Measurements from ENCODE around the gene FCER1G.
"Not testable (repeated sequence)": the region's sequence is repeated elsewhere in the genome, so short reads cannot be mapped to it uniquely, and the experiment has no call there.

Gene FCER1G

DNA sequence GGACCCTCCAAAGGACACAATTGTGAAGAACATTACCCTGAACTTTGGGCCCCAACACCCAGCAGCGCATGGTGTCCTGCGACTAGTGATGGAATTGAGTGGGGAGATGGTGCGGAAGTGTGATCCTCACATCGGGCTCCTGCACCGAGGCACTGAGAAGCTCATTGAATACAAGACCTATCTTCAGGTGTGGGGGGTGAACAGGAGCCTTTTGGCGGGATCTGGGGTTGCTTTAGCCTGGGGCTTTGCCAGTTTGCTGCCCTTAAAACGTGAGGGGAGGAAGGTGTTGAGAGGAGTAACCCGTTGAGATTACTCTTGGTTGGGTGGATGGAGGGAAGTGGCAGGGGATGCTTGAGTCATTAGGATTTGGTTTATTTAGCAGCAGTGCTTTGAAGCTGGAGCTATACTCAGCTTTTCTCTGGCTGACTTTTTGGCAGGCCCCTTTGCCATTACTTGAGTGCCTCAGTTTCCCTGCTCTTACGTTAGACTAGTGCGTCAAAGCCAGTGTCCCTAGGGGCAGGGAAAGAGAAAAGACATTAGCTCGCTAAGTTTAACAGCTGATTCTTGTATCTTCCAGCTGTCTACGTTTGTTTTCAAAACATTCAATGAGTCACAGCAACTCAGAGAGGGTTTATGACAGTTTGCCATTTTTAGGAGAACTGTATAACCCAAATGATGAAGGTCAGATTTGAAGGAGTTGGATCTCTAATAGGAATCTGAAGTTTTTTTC, 8.5 kb upstream of the FCER1G start:
- DNase-seq (ENCODE audit: low read depth): no peak

DNA sequence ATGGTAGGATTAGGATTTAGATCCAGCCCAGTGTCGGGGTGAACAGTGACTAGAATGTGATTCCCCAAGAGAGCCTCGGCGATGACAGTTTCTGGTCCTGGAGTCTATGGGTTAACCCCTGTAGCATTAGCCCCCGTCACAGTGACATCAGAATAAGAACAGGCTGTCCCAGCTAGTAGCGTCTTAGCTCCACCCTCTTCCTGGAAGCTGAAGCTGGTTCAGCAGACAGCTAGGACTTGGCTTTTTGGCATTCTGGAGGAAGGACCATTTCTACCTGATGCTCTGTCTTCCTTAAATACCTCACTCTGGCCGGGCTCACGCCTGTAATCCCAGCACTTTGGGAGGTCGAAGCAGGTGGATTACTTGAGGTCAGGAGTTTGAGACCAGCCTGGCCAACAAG, 7.9 kb upstream of the FCER1G start:
- DNase-seq (ENCODE audit: low read depth): no peak

DNA sequence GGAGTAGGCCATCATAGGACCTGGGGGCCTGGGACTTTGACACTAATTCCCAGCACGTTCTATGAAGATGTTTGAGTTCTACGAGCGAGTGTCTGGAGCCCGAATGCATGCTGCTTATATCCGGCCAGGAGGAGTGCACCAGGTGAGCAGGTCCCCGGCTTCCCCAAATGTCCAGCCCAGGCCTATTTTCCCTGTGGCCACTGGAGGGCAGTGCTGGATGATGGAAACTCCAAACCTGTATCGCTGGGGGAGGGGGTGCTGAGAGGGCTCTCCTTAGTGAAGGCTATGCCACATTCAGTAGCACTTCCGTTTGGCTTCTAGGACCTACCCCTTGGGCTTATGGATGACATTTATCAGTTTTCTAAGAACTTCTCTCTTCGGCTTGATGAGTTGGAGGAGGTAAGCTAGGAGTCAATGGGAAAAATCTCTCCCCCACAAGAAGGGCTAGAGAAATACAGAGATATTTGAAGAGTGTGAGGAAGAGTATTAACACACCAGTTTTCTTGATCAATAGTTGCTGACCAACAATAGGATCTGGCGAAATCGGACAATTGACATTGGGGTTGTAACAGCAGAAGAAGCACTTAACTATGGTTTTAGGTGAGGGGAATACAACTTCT, 5.2 kb upstream of the FCER1G start:
- peak; percentile 86 for DNase-seq (ENCODE audit: low read depth)

DNA sequence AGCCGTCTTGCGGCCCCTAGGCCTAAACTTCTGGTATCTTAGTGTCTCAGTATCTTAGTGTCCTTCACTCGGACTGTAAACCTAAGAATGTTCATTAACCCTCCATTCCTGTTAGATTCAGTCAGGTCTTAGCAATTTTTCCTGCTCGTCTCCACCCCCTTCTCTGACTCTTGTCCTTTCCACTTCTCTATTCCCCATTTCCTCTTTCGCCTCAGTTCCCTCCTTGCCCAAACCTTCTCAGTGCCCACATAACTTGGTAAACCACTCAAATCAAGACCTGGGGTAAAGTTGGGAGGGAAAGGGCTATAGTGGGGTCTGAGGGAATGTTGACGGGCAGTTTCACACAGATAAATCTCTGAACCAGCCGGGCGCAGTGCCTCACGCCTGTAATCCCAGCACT, 726 bp upstream of the FCER1G start:
- no peak for DNase-seq (ENCODE audit: low read depth)

DNA sequence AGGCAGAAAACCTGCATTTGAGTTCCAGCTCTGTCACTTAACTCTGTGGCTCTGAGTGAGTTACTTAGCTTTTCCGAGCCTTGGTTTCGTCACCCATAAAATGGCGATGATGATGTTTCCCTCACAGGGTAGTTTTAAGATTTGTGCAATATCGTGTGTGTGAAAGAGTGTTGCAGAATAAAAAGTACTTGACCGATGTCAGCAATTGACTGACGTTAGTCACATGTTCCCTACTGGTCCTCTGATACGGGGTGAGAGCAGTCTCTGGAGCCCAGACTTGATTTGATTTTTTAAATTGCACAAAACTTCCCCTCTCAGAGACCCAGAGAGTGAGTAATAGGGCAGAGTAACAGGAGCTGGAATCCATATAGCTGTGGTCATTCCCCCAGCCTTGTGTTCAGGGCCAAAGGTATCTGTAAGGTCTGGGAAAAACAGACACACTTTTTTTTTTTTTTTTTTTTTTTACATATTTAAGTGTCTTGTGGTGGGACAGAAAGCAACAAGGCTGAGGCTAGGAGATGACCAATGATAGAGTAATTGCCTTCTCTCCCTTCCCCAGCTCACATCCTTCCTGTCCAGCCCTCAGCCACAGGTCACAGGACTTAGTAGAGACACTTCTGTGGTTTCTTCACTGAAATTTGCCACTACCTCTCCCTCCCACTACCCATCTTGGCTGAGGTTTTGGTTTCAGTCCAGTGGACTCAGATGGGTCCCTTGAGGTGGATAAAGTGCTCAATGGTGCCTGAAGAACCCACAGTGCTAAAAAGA, 2.0 kb downstream of the FCER1G start:
- DNase-seq (ENCODE audit: low read depth): peak; percentile 90

DNA sequence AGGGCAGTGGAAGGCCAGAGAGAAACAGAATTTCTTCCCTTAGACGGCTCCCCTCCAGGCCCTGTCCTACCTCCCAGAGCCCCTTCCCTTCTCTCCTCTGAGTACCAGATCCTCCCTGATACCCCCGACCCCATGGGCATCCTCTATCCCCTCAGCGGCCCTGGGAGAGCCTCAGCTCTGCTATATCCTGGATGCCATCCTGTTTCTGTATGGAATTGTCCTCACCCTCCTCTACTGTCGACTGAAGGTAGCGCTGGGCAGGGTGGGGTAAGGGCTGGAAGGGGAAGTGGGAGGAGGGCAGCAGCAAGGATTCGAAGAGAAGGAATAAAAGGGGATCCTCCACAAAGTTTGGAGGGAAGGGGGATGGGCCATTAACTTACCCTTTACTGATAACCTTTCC, 2.7 kb downstream of the FCER1G start:
- no peak for DNase-seq (ENCODE audit: low read depth)

DNA sequence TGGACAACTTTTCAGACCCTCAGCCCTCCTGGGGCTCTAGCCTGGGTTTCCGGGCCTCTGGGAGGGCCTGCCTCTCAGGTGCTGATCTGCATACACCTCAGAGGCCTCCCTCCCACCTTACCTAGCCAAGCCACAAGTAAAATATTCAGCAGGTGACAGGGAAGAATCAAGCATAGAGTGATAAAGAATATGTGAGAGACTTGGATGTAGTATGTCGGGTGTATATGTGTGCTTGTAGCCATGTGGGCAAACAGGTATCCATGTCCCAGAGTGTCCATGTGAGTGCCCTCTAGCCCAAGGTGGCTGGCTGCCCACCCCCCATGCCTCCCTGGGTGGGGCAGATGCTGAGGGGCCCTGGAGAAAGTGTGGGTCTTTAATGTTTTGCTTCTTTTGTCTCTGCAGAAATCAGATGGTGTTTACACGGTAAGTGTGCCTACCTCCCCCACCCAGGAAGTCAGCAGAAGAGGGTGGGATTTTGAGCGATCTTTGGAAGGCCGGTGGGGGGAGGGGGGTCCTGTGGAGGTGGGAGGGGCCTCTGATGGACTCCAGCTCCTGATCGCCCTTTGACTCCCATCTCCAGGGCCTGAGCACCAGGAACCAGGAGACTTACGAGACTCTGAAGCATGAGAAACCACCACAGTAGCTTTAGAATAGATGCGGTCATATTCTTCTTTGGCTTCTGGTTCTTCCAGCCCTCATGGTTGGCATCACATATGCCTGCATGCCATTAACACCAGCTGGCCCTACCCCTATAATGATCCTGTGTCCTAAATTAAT, 3.4 kb downstream of the FCER1G start:
- no peak for DNase-seq (ENCODE audit: low read depth)

DNA sequence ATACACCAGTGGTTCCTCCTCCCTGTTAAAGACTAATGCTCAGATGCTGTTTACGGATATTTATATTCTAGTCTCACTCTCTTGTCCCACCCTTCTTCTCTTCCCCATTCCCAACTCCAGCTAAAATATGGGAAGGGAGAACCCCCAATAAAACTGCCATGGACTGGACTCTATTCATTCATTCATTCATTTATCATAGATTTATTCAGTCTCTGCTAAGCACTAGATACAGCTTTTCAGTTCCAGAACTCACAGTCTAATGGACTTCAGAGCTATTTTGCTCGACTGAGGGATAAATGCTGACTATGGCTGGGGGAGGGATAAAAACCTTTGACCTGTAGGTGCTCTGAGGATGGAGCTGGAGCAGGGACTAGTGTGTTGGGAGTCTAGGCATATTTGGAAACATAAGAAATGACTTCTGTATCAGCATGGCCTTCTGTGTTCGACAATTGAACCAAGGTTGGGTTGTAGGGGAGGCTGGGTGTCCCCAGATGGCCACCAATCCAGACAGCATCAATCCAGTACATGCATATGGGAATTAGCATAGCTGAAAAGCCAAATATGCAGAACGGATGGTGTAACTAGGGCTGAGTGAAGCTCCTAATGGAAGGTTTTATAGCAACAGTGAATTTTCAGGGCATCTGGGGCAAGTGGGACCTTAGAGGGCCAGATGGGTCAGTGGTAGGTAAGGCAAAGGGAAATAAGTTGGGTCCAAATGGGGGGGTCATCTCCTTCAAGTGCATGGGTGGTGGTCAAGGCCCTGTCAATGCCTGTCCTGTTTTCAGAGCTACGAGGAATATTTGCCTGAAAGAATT, 4.2 kb downstream of the FCER1G start:
- DNase-seq (ENCODE audit: low read depth): no peak

DNA sequence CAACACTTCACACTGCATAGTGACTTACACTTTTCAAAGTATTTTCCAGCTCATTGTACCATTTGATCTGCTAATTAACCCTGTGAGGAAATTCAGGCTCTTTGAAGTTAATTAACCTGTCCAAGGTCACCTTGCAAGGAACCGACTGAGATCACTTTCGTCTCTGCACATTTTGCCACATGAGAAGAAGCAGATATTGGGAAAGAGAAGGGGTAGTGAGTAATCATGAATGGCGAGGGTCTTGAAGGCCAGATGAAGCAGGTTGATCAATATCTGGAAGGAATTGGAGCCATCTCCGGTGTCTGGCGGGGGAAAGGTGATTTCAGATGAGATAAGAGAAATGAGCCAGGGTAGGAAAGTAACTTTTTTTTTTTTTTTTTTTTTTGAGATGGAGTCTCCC, 4.9 kb downstream of the FCER1G start:
- no peak for DNase-seq (ENCODE audit: low read depth)

DNA sequence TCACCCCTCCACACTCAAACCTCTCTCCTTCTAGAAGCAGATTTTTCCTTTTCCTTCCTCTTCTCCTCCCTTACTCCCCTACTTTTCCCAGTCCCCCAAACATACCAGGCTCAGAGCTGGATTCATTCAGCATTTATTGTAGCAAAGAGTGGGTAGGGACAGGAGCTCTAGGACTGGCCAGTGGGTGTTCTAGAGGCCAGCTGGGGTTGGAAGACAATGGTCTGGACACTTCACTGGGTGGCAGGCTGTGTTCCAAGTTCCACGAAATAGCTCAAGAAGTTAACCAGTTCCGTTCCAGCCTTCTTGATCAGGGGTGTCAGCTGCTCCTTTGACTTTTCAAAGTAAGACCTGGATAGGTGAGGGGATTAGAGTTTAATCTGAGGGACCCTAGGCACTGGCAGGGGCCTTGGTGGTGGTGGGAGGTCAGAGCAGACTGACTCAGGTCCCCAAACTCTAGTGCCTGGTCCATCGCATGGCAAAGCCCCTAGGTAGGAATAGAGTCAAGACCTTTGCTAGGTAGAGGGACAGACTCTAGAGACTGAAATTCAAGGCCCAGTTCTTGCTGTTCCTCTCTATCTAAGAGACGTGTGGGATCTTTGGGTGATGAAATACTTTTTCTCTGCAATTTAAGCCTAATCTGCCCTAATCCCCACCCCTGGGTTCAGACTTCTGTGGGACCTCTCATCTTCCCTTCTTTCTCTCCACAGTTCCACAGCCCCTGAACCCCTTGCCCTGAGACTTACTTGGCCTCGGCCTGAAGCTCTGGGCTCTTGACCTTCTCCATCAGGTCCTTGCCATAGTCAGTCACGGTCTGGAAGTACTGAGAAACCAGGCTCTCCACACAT, 7.3 kb downstream of the FCER1G start:
- DNase-seq (ENCODE audit: low read depth): no peak

DNA sequence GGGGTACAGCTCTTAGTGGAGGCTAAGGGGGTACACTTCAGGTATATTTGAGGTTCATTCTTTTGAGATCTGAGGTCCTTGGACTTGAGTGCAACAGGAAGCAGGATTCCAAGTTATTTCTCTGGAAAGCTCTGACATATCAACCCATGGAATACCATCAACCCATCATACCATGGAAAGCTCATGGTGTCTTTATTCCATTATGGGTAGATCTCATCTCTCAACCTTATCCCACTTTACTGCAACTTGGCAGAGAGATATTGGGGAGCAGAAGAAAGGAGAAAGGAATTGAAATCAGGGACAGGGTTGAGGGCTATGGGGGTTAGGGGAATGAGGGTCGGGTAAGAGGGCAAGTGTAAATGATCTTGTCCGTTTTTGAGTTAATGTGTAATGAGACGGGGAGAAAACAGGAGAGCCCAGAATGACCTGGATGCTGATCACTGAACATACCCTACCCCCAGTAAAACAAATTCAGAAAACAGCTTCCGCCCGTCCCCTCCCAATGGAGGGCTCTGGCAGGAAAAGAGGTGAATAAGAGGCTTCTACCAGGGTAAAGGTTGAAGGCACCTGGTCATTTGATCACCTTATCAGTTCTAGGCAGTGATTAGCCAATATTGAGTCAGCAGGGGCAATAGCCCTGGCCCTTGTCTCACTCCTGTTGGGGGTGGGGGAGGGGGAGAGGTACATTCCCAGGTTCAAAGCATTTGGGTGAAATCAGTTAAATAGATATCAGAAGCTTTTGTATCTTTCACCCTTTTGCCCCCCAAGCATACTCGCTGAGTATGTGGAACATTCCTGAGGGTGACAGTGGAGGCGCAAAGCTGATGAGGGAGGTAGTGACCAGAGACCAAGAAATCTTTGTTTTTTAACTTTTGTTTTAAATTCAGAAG, 9.0 kb downstream of the FCER1G start:
- no peak for DNase-seq (ENCODE audit: low read depth)

DNA sequence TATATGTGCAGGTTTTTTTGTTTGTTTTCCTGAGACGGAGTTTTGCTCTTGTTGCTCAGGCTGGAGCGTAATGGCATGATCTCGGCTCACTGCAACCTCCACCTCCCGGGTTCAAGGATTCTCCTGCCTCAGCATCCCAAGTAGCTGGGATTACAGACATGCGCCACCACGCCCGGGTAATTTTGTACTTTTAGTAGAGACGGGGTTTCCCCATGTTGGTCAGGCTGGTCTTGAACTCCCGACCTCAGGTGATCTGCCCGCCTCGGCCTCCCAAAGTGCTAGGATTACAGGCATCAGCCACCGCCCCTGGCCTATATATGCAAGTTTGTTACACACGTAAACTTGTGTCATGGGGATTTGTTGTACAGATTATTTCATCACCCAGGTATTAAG, 9.6 kb downstream of the FCER1G start:
- not testable (repeated sequence) for DNase-seq (ENCODE audit: low read depth)

DNA sequence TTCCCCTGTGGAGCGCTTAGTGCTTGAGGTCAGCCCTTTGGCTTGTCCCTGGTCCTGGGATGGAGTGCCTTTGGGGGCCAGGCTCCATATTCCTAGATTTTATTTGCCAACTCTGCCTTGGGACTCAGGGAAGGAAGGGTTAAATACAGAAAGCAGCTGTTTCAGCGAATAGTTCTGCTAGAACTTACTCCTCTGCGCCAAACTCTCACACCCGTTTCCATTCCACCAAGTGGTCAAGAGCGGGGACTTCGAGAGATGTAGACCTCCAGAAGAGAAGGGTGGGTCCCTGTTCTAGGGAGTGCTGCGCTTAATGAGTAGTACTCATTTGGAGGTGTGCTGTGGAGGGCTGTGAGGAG, 10.1 kb downstream of the FCER1G start:
- DNase-seq (ENCODE audit: low read depth): no peak

DNA sequence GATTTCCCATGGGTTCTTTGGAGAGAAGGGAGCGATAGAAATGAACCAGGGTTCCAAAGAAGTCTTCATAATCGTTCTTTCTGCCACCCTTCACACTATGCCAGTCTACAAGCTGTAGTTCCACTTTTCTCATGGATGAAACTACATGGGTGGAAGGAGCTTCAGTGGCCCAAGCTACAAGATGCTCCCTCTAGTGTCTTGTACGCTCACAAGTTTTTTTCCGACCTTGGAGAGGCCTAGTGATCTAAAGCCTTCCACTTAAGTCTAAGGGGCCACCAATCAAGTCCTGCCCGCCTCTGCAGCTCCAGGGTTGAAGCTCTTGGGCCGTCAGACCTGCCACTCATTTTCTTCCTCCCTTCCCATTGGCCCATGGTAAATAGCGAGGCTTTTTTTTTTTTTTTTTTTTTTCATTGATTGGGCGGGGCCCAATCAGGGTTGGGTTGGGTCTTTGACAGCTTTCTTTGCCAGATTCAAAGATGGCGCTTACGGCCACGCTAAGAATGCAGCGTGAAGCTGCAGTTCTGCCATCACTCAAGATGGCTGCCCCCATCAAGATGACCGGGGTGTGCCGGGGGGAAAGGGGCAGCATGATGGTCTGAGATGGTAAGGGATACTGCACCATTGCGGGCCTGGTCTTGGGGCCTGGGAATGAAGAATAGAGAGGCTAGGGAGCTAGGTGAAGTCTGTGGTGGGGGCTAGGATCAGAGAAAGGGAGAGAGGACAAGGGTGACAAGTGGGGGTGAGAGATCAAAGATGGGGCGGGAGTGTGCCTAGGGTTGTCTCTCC, 10.6 kb downstream of the FCER1G start, which contains the start of gene TOMM40L:
TSS of gene TOMM40L (plus strand) at position 527 of the 786 bp plus-strand sequence. CDS start 430 bp downstream, outside the sequence.
- DNase-seq (ENCODE audit: low read depth): peak; percentile 100

DNA sequence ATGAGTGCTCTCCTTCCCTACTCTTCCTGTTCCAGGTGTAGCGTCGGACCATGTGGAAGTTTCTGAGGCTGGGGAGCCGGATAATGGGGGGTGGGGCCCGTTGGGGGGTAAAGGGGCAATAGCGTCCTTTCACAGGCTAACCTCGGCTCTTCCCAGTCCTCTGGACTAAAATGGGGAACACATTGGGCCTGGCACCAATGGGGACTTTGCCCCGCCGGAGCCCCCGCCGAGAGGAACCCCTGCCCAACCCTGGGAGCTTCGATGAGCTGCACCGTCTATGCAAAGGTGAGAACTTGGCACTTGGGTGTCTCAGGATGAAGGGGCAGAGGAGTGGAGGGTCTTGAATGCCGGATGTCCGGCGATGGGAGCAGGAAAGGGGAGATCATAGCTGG, 11.2 kb downstream of the FCER1G start:
- peak; percentile 23 for DNase-seq (ENCODE audit: low read depth)

DNA sequence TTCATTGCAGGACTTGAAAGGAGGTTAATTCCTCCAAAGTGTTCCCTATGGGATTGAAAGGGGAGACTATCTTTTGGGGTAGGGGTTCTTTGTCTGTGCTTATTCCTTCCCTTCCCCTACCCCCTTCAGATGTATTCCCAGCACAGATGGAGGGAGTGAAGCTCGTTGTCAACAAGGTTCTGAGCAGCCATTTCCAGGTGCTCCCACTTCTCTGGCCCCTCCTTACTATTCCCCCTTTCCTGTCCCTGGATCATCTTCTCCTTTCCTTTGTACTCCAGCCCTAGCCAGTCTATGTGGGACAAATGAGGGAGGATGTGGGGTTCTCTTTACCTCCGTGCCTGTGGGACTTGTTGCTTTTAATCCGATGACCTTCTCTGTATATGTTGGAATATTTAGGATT, 11.7 kb downstream of the FCER1G start:
- peak; percentile 20 for DNase-seq (ENCODE audit: low read depth)

DNA sequence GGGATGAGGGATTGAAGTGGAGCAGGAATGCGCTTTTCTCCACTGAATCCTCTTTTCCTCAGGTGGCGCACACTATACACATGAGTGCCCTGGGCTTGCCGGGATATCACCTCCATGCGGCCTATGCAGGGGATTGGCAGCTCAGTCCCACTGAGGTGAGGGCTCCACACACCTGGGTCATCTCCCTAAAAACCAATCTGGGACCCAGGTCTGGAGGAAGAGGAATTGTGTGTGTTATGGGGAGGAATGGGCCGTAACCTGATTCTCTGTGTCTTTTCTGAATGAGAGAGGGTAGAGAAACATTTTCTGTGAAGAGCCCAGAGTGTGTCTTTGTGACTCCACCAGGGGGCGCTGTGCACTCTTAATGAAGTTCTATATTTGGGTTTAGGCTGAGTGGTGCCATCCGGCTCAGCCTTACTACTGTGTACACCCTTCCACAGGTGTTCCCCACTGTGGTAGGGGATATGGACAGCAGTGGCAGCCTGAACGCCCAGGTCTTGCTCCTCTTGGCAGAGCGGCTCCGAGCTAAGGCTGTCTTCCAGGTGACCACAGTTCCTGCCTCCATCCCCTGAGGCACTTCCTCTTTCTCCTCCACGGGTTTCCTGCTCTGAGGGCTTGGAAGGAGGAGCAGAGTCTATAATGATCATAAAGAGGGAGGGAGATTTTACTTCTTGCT, 12.2 kb downstream of the FCER1G start:
- DNase-seq (ENCODE audit: low read depth): peak; percentile 84

DNA sequence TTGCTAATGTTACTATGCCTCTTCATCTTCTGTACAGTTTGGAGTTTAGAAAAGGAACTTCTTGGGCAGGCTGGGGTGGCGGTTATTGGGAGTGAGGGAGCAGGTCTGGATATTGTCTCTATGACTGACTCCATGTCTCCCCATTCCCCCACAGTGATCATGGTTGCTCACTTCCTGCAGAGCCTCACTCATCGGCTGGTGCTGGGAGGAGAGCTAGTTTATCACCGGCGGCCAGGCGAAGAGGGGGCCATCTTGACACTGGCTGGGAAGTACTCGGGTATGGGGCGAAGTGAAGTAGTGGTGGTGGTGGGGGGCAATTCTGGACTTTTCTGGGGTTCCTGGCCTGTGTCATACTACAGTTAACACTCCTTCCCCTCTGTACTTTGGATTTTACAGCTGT, 12.9 kb downstream of the FCER1G start:
- DNase-seq (ENCODE audit: low read depth): peak; percentile 30

All from ELR (cell line).